ENCODE measurements around the gene RECQL5. TPM values are rescaled to one million over a fixed set of nuclear protein-coding genes. Genes with fewer than 3 reads are reported as not detected.

Gene RECQL5
- total and polyA plus RNA-seq, 2 of the 8 experiments (the other 6 are each of a cell fraction or from before 2014, with no cell fraction given): 15.1 to 41.1 TPM

DNA sequence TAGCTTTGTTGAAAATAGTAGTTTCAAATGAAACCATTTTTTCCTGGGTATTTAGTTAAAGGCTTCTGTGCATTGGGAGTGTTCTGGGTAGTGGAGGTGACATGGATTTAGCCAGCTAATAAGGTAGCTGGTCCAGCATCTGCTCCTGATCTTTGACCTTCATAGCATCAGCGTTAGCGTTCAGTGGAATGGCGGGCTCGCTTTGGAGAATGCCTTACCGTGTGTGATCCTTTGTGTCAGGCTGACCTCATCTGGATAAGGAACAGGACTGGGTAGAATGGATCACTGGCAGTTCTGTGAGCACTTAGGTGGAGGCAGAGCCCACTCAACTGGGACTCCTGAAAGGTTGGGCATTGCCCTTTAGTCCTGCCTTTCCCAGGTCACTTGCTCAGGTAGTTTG is 3.9 kb upstream of the RECQL5 start:
- H2AK5ac ChIP-seq (ENCODE audit: low read depth, low read length): no peak overlapping the region
- no peak overlapping the region for H3K14ac ChIP-seq (ENCODE audit: insufficient read length)
- peaks cover 4% of the 10 kb centered on the region in 2 experiments for H4K20me1 ChIP-seq (replicated peaks in 1 of 2; ENCODE audit: control insufficient read depth in 1 of 2, insufficient read depth in 2 of 2, low read length in 2 of 2)
- 93% methylated on average over 5 of the region's 5 CpGs; no CpG with 5 or more reads in 1 of the 2 experiments for WGBS, 2 experiments (ENCODE audit: extremely low coverage in 1 of 2, insufficient coverage in 1 of 2, insufficient read length in 1 of 2, insufficient replicate concordance in 2 of 2, low coverage in 1 of 2, low lambda C conversion rate in 2 of 2, missing lambda C conversion rate in 1 of 2)
- ChIA-PET POLR2A (ENCODE audit: partially characterized antibody) (interaction anchor here (0.5 to 3.4 kb wide), 11 partner anchors 11 to 276 kb away, joined by 3 to 26 read pairs (median 3); no protein-coding TSS in a partner anchor), CTCF (ENCODE audit: partially characterized antibody) (interaction anchor here (0.6 to 7.4 kb wide), 12 partner anchors 9 to 1824 kb away, joined by 3 to 115 read pairs (median 4); no protein-coding TSS in a partner anchor)
- no peak overlapping the region; the same call in 1 of the 2 replicates for H2BK5ac ChIP-seq (ENCODE audit: low read depth, low read length)
- H3K27me3 ChIP-seq (replicated peaks in 1 of 4; ENCODE audit: control insufficient read depth in 3 of 4, extremely low read depth in 1 of 4, insufficient read depth in 3 of 4, low read length in 3 of 4): no peaks in the 10 kb centered on the region
- H2BK20ac ChIP-seq (ENCODE audit: low read length): no peak overlapping the region
- no peaks in the 10 kb centered on the region for H3K9me3 ChIP-seq (ENCODE audit: insufficient read depth in 2 of 2, low read depth in 1 of 2, low read length in 1 of 2)
- no peak overlapping the region for H4K91ac ChIP-seq (replicated peaks; ENCODE audit: insufficient read length, low read length)
- H2BK15ac ChIP-seq (ENCODE audit: low read length): no peak overlapping the region
- no peak overlapping the region for H2BK12ac ChIP-seq (ENCODE audit: low read depth, low read length)
- peaks cover 2% of the 10 kb centered on the region; the same call in 1 of the 2 replicates for H3K79me1 ChIP-seq (ENCODE audit: low read depth, low read length)
- no peak overlapping the region for H3K4ac ChIP-seq (replicated peaks; ENCODE audit: insufficient read length, low read depth, low read length)
- FAIRE-seq: no peak
- H2AFZ ChIP-seq (ENCODE audit: low read length): no peak overlapping the region
- H3K18ac ChIP-seq (ENCODE audit: extremely low read depth, low read length): no peak overlapping the region
- no peak overlapping the region for H3K9ac ChIP-seq (replicated peaks in 1 of 4; ENCODE audit: extremely low read depth in 1 of 4, low read depth in 3 of 4, low read length in 3 of 4)
- no peak overlapping the region for H2BK120ac ChIP-seq (replicated peaks; ENCODE audit: low read depth, low read length)
- H3K79me2 ChIP-seq (ENCODE audit: control insufficient read depth in 1 of 2, insufficient read depth in 2 of 2, low read length in 2 of 2): peaks cover 11 to 59% of the 10 kb centered on the region in 2 experiments; a peak in 3 of 4 replicates
- peaks cover 0 to 12% (median 3%) of the 10 kb centered on the region in 4 experiments; a peak in 2 of 7 replicates for H3K4me1 ChIP-seq (replicated peaks in 1 of 4; ENCODE audit: control insufficient read depth in 3 of 4, insufficient read depth in 4 of 4, low read length in 3 of 4)
- no peak overlapping the region for H4K8ac ChIP-seq (ENCODE audit: extremely low read depth, insufficient read depth, low read length)
- no peak overlapping the region for H4K5ac ChIP-seq (ENCODE audit: insufficient read length, low read depth, low read length)
- no peak overlapping the region for H3K23ac ChIP-seq (ENCODE audit: insufficient read length)
- H3K56ac ChIP-seq (replicated peaks; ENCODE audit: insufficient read length, low read depth, low read length): no peak overlapping the region
- H3K27ac ChIP-seq (ENCODE audit: low read depth, low read length): no peak overlapping the region
- no peak for DNase-seq (ENCODE audit: low read depth in 1 of 2, low spot score in 2 of 2)
- H3K23me2 ChIP-seq (ENCODE audit: low read depth, low read length): peaks cover 5% of the 10 kb centered on the region; the same call in 1 of the 2 replicates
- H3K4me3 ChIP-seq (ENCODE audit: extremely low read depth in 1 of 4, insufficient read depth in 2 of 4, low read depth in 3 of 4, low read length in 4 of 4): no peak overlapping the region
- H3K4me2 ChIP-seq (ENCODE audit: insufficient read depth in 1 of 2, low read depth in 2 of 2, low read length in 2 of 2): no peak overlapping the region
- peaks cover 12 to 35% (median 22%) of the 10 kb centered on the region in 4 experiments; a peak in 7 of 8 replicates for H3K36me3 ChIP-seq (ENCODE audit: control insufficient read depth in 2 of 4, insufficient read depth in 4 of 4, low read length in 3 of 4)
- TF ChIP-seq SP2 (IDR thresholded peaks at IDR 0.05; ENCODE audit: low read length) (no peak), CHD1 (IDR thresholded peaks at IDR 0.05; ENCODE audit: low read depth, low read length) (no peak), FOSL1 (IDR thresholded peaks at IDR 0.05; ENCODE audit: insufficient read depth, low read depth, low read length) (no peak), NANOG (IDR thresholded peaks at IDR 0.05; ENCODE audit: insufficient read depth, low read depth, low read length, poor library complexity, severe bottlenecking) (no peak), TEAD4 (IDR thresholded peaks at IDR 0.05; ENCODE audit: low read depth, low read length) (no peak), KDM5A (IDR thresholded peaks at IDR 0.05; ENCODE audit: low read length) (no peak), RAD21 (IDR thresholded peaks at IDR 0.05 in 1 of 2, conservative IDR thresholded peaks at IDR 0.05 in 1 of 2; ENCODE audit: low read depth in 2 of 2, low read length in 2 of 2) (no peak), POU5F1 (IDR thresholded peaks at IDR 0.05; ENCODE audit: low read depth, low read length) (no peak), TAF1 (IDR thresholded peaks at IDR 0.05; ENCODE audit: low read depth, low read length) (no peak), EGR1 (IDR thresholded peaks at IDR 0.05; ENCODE audit: borderline replicate concordance, low read depth, low read length) (no peak), GTF2F1 (IDR thresholded peaks at IDR 0.05; ENCODE audit: borderline replicate concordance, low read depth, low read length) (no peak), EZH2 (IDR thresholded peaks at IDR 0.05; ENCODE audit: low read depth, low read length, severe bottlenecking) (no peak)
- TF ChIP-seq, protein P1, sequence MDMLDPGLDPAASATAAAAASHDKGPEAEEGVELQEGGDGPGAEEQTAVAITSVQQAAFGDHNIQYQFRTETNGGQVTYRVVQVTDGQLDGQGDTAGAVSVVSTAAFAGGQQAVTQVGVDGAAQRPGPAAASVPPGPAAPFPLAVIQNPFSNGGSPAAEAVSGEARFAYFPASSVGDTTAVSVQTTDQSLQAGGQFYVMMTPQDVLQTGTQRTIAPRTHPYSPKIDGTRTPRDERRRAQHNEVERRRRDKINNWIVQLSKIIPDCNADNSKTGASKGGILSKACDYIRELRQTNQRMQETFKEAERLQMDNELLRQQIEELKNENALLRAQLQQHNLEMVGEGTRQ (IDR thresholded peaks at IDR 0.05; ENCODE audit: low read length): no peak

Measured in H1 (cell line).